H4 (cell line): ENCODE results near the gene SLC6A16. TPM values are rescaled to one million over a fixed set of nuclear protein-coding genes. Genes with fewer than 3 reads are reported as not detected.
"Not testable (repeated sequence)": the region's sequence is repeated elsewhere in the genome, so short reads cannot be mapped to it uniquely, and the experiment has no call there.

Experiments used
- DNase-seq: peaks from one replicate; pipeline ENCODE4 v3.0.0-alpha.2; 2015; ENCODE audit warnings: low spot score
- total RNA-seq: library from RNA; depleted of rRNA; stranded (reverse); fragments of >200 nt; shearing (Covaris generic); gene quantifications from 2 replicates; pipeline ENCODE4 v1.2.3, GENCODE V29; 2014; rRNA removed

SLC6A16 gene
- 0.16 and 0.85 TPM in 2 replicates for total RNA-seq

DNA sequence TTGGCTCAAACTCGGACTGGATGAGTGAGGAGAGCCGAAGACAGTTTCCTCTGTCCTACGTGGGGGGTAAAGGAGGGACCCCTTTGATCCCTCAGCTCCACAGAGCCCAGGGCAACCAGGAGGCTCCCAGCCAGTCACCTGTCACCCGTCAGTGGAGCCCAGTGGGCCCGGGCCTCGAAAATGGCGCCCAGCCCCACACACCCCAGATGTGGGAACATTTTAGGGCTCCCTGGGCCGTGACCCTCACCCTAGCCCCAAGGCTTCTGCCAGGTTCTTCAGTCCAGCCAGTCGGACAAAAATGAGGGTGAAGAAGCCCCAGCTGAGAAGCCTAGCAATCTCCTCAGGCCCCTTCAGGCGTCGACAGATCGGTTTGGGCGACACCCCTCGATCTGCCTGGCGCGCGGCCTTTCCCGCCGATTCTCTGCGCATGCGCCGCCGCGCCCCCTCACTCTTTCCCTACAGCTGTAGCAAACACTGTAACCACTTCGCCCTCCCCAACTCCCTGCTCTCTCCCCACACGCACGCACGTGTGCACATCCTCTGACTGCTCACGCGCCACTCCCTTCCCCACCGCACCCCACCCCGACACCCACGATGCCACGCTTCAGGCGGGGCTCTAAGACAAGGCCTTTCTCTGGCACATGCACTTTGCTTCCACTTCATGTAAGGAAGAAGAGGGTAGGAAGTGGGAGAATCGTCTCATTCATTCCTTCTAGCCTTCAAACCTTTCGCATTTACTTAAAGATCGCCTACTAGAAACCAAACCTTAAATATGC is at the start of gene SLC6A16:
Gene SLC6A16, minus strand, starts transcription at position 391 of the 776 bp plus-strand sequence. CDS start 13,844 bp downstream, outside the sequence.
- no peak for DNase-seq

DNA sequence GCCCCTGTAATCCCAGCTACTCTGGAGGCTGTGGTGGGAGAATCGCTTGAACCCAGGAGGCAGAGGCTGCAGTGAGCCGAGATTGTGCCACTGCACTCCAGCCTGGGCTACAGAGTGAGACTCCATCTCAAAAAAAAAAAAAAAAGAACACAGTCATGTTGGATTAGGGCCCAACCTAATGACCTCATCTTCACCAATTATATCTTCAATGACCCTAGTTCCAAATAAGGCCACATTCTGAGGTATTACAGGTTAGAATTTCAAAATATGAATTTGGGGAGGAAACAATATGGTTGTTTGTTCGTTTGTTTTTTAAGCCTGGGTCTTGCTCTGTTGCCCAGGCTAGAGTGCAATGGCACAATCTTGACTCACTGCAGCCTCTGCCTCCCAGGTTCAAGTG is 48.2 kb upstream of the SLC6A16 start:
- DNase-seq = not testable (repeated sequence)

DNA sequence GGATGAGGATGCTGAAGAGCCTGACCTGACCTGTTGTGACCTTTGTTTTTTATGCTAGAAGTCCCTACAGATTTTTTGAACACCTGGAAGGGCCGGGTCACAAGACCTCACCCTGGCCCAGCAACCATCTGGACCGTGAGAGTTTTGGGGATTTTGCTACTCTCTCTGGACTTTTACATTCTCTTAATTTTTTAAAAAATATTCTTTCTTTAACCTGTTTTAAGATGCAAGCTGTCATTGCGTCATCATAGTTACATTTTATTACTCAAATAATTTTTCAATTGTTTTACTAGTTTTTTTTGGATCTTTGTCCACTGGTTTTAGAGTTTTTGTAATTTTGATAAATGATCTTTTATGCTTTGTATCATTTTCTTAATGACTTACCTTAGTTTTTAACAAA is 46.2 kb upstream of the SLC6A16 start:
- no peak for DNase-seq

DNA sequence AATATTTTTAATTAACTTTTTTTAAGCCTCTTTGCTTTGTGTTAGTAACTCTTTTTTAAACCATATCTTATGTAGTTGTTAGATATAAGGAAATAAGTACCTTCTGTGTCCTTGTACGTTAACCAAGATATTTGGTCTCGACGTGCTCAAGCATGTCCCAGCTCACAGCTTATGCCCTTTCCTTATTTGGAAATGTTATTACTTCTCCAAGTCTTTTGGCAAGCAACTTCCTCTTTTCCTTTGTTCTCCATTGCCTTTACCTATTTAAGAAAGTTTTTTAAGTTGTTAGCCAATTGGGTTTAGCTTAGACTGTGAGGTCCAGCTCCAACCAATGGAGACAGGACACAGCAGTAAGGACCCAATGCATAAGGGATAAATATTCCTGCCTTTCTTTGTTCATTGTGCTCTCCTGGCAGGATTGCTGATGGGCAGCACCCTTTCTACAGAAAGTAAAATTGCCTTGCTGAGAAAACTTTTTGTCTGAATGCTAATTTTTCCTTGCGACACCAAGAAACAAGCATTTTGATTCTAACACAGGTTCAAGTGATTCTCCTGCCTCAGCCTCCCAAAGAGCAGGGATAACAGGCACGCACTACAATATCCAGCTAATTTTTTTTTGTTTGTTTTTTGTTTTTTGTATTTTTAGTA is 43.8 kb upstream of the SLC6A16 start:
- no peak for DNase-seq

DNA sequence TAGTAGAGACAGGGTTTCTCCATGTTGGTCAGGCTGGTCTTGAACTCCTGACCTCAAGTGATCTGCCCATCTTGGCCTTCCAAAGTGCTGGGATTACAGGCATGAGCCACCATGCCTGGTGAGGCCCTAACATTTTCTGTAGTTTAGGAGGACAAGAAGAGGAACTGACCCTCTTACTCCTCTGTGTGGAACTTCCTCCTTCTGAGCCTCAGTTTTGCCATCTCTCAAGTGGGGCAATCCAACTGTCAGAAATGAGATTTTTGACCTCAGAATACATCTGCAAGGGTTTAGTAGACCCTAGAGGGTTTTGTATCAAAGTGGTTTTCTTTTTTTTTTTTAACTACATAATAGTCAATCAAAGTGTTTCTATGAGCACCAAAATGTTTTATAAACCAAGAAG is 41.1 kb upstream of the SLC6A16 start:
- DNase-seq = no peak

DNA sequence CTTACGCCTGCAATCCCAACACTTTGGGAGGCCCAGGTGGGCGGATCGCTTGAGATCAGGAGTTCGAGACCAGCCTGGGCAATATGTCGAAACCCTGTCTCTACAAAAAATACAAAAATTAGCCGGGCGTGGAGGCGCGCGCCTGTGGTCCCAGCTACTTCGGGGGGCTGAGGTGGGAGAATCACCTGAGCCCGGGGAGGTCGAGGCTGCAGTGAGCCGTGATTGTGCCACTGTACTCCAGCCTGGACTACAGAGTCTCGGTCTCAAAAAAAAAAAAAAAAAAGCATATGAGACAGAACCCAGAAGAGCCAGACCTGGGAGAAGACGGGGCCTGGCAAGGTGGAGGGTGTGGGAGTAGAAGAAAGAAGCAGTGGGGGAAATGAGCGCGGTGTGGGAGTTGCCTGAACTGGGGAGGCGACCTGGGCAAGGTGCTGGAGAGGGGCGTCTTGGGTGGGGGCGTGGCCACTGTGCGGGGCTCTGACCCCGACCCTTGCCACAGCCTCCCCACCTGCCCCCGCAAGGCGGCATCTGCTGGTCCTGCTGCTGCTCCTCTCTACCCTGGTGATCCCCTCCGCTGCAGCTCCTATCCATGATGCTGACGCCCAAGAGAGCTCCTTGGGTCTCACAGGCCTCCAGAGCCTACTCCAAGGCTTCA is 39.2 kb upstream of the SLC6A16 start:
- DNase-seq = no peak

DNA sequence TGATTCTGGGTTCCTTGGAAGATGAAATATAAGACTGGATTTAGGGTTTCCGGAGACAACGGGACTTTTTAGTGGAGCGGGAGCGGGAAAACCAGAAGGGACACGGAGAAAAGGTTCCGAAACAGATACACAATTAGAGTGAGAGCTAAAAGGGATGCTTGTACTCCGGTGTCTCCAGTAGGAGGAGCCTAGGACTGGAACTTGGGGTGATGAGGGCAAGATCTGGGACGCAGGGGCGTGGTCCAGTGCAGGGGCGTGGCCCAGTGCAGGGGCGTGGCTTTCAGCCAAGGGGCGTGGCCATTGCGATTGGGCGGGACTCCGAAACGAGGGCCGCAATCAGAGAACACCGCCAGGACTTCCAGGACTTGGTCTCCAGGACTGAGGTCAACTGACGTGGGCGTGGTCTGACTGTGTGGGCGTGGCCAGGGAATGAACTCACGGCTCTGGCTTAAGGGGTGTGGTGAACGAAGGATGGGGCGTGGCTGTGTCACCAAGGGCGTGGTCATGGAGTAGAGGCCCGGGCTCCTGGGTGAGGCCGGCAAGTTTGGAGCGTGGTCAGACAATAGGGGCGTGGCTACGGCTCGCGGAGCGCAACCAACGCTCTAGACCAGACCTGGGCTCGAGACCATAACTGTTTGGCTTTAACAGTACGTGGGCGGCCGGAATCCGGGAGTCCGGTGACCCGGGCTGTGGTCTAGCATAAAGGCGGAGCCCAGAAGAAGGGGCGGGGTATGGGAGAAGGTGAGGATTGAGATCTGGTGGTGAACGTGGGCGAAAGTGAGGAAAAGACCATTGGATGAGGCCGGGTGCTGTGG is 38.5 kb upstream of the SLC6A16 start, which contains the start of gene DKKL1:
Gene DKKL1, plus strand, starts transcription at position 610 of the 815 bp plus-strand sequence. Its CDS starts 122 bp downstream, at position 732.
- peak; percentile 99 for DNase-seq

DNA sequence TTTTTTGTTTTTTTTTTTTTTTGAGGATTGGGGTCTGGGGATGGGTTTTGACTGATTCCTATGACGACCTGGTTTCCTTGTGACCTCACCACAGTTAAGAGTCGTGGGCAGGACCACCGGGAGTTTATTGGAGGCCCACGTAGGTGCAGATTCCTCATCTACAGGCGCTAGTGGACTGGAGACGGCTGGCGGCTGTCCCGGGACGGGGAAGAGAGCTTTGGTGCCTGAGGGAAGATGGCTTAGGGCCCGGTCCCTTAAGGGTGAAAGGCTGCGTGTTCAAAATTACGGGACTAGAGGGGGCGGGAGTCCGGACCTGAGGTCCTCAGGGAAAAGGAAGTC is 37.9 kb upstream of the SLC6A16 start:
- DNase-seq = peak; percentile 39

DNA sequence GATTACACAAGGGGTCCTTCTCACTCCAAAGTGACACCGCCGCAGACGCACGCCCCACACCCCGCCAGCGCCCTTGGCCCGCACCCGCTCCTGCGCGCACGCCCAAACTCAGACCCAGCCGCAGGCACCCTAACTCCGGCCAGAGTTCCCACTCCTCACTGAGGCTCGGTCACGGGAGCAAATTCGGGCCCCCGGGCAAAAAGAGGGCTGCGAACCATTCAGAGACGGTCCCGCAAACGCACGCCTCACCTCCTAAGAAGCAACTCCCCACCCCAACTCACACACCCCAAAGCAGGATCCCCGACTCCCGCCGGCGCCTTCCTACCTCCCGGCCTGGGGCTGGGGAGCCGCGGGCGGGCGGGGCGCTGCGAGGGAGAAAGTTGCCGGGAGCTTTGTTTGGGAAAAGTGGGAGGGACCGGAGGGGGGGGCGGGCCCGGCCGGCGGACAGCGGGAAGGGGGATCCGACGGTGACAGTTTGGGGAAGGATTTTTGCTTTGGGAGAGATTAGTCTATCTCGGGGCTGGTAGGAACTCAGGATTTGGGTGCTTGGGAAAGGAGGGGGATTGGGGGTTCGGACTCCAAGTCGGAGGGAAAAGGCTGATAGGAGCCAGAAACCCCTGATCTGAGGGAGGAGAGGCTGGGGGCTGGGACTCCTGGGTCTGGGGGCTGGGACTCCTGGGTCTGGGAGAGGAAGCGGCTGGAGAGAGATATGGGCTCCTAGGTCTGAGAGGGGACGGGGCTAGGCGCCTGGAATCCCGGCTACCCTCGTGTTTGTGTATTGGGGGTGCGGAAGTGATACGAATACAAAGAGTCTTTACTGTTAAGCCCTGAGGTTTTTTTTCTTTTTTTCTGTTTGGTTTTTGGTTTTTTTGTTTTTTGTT is 37.3 kb upstream of the SLC6A16 start, which contains the start of gene TEAD2:
Gene TEAD2, minus strand, starts transcription at position 369 of the 881 bp plus-strand sequence. CDS start 2,341 bp downstream, outside the sequence.
- DNase-seq = peak; percentile 42

DNA sequence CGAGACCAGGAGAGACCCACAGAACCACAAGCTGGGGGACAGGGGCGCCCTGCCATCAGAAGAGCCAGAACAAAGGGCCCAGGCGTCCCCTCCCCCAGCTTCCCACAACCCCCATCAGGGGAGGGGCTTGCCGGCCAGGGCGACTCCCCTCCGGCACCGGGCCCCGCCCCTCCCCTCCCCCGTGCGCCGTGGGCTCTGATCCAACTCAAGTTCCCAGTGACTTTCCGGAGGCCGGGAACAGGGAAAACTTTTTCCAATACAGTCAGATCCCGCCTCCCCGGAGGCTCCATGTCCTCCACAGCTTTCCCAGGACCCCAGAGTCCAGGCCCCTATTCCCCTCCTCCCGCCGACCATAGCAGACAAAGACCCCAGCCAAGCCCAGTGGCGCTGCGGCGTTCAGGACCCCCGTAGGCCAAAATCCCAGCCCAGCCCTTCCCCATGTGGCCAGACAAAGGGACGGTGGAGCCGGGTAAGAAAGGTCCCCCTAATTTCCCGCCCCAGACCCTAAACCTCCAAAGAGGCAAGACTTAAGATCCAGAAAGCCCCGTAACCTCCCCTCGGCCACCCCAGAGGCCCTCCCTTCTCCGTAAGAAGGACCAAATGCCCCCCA is 36.6 kb upstream of the SLC6A16 start:
- DNase-seq = peak; percentile 74

DNA sequence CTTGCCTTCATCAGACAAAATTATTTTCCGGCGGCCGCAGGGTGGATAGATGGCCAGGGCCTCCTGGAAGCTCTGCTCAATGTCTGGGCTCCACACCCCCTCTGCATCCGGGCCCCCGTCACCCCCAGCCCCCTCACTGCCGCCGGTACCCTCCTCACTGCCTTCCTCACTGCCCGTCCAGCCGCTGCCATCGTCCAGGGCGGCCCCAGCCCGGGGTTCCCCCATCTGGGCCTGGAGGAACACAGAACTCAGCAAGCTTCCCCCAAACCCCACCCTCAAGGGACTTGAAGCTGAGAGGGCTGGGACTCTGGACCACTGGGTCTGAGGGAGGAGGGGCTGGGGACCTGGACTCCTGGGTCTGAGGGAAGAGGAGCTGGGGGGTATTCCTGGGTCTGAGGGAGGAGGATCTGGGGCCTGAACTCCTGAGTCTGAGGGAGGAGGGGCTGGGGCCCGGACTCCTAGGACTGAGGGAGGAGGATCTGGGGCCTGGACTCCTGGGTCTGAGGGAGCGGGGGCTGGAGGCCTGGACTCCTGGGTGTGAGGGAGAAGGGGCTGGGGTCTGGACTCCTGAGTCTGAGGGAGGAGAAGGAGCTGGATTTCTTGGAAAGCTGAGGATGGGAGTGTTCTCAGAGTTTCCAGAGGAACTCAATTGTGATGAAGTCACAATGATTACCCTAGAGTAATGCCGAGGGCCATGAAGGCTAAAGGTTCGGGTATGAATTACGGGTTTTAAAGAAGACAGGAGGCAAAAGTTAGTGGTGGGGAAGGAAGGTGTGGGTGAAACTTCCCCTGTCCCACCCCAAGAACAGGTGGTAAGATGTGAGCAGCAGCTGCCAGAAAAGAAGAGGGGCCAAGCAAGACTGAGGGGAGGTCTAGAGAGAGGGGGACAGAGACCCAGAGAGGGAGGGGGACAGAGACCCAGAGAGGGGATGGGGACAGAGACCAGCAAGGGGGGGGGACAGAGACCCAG is 35.1 kb upstream of the SLC6A16 start:
- DNase-seq = no peak

DNA sequence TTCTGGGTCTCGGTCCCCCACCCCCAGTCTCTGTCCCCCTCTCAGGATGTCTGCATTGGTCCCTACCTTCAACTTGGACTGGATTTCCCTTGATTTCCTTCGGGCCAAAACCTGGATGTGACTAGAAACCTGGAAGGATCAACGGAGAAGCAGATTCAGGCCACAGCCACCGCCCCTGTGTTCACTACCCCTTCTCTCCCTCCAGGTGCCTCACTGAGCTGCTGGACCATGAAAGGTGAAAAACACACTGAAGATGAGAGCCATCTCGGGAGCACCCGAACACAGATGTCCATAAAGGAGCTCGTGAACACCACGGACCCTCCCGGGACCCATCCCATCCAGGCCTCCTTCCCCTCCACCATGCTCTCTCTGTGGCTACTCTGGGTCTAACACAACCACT is 32.2 kb upstream of the SLC6A16 start:
- DNase-seq = no peak

DNA sequence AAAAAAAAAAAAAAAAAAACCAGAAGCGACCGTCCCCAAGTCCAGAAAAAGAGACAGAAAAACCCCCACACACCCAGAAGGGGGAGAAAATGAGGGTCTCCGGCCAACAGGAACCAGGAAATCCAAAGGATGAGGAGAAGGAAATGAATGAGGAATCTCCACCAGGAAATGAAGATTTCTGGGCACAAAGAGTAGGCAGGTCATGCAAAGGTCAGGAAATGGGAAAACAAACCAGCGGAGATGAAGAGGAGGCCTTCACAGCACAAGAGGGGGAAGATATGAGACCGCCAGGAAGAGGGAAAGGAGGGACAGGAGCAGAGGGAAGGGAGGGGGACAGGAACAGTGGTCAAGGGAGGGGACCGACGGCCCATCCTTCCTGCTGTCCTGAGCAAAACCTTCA is 31.4 kb upstream of the SLC6A16 start:
- DNase-seq = no peak

DNA sequence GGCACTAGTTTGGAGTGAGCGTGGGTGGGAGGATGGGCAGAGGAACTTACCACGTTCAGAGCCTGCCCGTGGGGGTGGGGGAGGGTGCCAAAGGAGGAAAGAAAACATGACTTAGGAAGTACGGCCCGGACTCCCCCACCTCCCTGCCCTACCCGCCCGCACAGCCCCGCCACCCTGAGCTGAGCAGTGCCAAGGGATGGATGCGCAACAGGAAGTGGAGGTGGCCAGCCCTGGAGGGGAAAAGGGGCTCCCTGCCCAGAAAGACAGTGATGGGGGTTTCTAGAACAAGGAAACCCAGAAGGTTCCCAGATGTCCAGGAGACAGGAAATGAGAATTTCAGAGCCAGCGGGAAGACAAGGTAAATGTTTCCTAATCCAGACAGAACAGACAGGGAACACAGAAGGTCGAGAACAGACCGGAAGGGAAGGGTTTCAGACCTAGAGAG is 30.9 kb upstream of the SLC6A16 start:
- DNase-seq = no peak

DNA sequence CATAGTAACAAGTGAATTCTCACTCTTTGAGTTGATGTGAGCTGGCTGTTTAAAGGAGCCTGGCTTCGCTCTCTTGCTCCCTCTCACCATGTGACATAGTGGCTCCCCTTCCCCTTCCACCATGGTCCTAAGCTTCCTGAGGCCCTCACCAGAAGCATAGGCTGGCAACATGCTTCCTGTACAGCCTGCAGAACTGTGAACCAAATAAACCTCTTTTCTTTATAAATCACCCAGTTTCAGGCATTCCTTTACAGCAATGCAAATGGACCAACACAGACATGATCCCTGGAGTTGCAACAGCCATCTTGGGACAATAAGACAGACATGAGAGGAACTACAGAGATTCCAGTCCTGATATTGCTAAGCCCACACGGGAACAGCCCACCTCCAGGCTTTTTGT is 24.6 kb upstream of the SLC6A16 start:
- no peak for DNase-seq

DNA sequence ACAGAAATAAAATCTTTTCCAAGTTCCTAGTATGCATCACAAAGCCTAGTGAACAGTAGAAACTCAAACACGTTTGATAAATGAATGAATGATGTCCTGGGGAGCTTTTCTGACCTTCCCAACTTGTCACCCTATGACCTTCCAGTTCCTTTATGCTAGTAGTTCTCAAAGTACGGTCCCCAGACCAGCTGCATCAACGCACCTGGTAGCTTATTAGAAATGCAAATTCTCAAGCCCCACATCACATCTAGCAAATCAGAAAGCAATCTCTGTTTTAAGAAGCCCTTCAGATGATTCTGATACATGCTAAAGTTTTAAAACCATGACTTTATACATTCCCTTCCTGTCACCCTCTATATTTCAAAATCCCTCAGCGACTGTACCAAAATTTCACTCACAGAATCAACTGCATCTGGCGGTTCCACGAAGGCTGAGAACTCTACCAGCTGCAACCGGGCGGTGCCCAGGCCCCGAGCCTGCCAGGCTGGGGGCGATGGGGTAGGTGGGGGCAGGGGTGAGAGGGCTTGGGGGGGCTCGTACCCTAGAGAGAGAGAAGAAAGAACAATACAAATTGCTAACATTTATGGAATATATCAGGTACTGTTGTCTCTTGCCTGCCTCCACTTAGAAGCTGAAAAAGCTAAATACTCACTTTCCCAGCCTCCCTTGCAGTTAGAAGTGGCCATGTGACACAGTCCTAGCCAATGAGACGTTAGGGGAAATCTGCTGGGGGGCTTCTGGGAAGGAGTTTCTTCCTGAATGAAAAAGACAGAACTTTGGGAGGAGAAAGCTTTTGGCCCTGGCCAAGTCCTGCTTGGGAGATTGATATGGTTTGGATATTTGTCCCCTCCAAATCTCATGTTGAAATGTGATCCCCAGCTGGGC is 23.6 kb upstream of the SLC6A16 start:
- DNase-seq = no peak

DNA sequence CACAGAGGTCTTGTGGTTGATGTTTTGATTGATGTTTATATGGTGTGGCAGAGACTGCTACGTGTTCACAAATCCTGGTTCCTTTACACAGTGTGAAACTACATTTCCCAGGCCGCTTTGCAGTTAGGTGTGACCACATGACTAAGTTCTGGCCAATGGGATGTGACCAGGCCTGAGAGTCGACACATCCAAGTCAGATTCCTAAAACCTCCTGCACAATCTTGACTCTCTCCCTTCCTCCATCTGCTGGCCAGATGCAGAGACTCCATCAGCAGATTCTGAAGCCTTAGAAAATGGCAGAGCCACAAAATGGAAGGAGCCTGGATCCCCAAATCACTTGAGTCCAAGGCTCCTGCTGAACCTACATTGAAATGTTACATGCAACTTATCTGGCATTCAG is 22.8 kb upstream of the SLC6A16 start:
- peak; percentile 67 for DNase-seq

DNA sequence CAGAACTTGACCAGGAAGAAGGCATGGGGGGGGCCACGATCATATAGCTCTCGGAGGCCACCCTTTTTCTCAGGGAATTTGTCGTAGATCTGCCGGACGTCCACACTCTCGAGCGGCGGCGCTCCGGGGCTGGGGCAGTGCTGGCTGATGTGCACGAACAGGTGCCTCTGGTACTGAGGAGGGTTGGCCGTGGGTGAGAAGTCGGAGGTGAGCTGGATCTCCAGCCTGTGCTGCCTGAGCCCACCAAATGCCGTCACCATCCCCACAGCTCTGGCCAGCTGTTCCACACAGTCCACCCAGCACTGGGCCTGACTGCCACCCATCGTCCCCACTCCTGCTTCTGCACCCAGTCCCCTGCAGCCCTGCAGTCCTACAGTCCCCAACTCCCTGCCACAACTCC is 22.2 kb upstream of the SLC6A16 start:
- no peak for DNase-seq
